ENCODE results near the gene PPP2CA. TPM values are rescaled to one million over a fixed set of nuclear protein-coding genes. Genes with fewer than 3 reads are reported as not detected.

Gene PPP2CA
- total and polyA plus RNA-seq, 9 donors, result 28.0 to 142 (median 81.7) TPM

- DNase-seq, result no peak
- intact Hi-C loops (cut with DNase I), result no loop called here
- peaks cover 2% of the 10 kb centered on the region for H3K4me1 ChIP-seq (ENCODE audit: insufficient read depth)
- H3K36me3 ChIP-seq, result no peaks in the 10 kb centered on the region
- no peak overlapping the region for H3K4me3 ChIP-seq
- H3K27me3 ChIP-seq, result no peaks in the 10 kb centered on the region
- no peaks in the 10 kb centered on the region for H3K9me3 ChIP-seq
- WGBS, 3 donors, result 62 to 69% (median 66%) methylated on average over 2 of the region's 2 CpGs
- H3K27ac ChIP-seq, result no peak overlapping the region
- TF ChIP-seq CTCF (IDR thresholded peaks at IDR 0.05) (no peak), POLR2A (IDR thresholded peaks at IDR 0.05) (no peak), EP300 (IDR thresholded peaks at IDR 0.05) (no peak)
These were observed 19.8 kb upstream of the PPP2CA start for GRCh38 chr5:134245692-134246091.

GRCh38 chr5:134245101-134245604 lies 19.3 kb upstream of the PPP2CA start:
- no peaks in the 10 kb centered on the region for H3K9me3 ChIP-seq
- no peak for TF ChIP-seq POLR2A (IDR thresholded peaks at IDR 0.05)
- TF ChIP-seq CTCF (IDR thresholded peaks at IDR 0.05), result no peak
- no peak for TF ChIP-seq EP300 (IDR thresholded peaks at IDR 0.05)
- H3K27ac ChIP-seq, result no peak overlapping the region
- no peaks in the 10 kb centered on the region for H3K27me3 ChIP-seq
- intact Hi-C loops (cut with DNase I), result no loop called here
- 4 to 6% (median 5%) methylated on average over 8 of the region's 8 CpGs for WGBS, 3 donors
- peaks cover 2% of the 10 kb centered on the region for H3K4me1 ChIP-seq (ENCODE audit: insufficient read depth)
- DNase-seq, result peak; percentile 24 to 72 (median 58)
- H3K36me3 ChIP-seq, result no peaks in the 10 kb centered on the region
- no peak overlapping the region for H3K4me3 ChIP-seq

GRCh38 chr5:134242146-134242545 lies 16.3 kb upstream of the PPP2CA start:
- no peaks in the 10 kb centered on the region for H3K9me3 ChIP-seq
- TF ChIP-seq CTCF (IDR thresholded peaks at IDR 0.05) (no peak), EP300 (IDR thresholded peaks at IDR 0.05) (no peak), POLR2A (IDR thresholded peaks at IDR 0.05) (no peak)
- 52 to 76% (median 56%) methylated on average over 5 of the region's 5 CpGs for WGBS, 3 donors
- peak in 4 of 5 donors; percentile 33 to 45 (median 39) for DNase-seq
- H3K36me3 ChIP-seq, result no peaks in the 10 kb centered on the region
- no peak overlapping the region for H3K4me3 ChIP-seq
- no peaks in the 10 kb centered on the region for H3K27me3 ChIP-seq
- no peak overlapping the region for H3K27ac ChIP-seq
- intact Hi-C loops (cut with DNase I), result no loop called here
- peaks cover 2% of the 10 kb centered on the region for H3K4me1 ChIP-seq (ENCODE audit: insufficient read depth)

GRCh38 chr5:134240421-134240962 lies 14.6 kb upstream of the PPP2CA start:
- intact Hi-C loops (cut with DNase I), result no loop called here
- no peak overlapping the region for H3K27ac ChIP-seq
- H3K4me1 ChIP-seq (ENCODE audit: insufficient read depth), result peaks cover 2% of the 10 kb centered on the region
- no peaks in the 10 kb centered on the region for H3K9me3 ChIP-seq
- no peaks in the 10 kb centered on the region for H3K27me3 ChIP-seq
- no peaks in the 10 kb centered on the region for H3K36me3 ChIP-seq
- no peak for DNase-seq
- no peak overlapping the region for H3K4me3 ChIP-seq
- TF ChIP-seq POLR2A (IDR thresholded peaks at IDR 0.05) (no peak), EP300 (IDR thresholded peaks at IDR 0.05) (no peak), CTCF (IDR thresholded peaks at IDR 0.05) (no peak)
- WGBS, 3 donors, result 3 to 10% (median 5%) methylated on average over 7 of the region's 7 CpGs
